ENCODE results near the gene TIRAP. TPM values are rescaled to one million over a fixed set of nuclear protein-coding genes. Genes with fewer than 3 reads are reported as not detected.

Gene TIRAP
- total RNA-seq, 2 donors from 2014 or later: 15.2 to 20.7 TPM

- no peaks in the 10 kb centered on the region for H3K4me1 ChIP-seq (ENCODE audit: control insufficient read depth in 1 of 2, low read depth in 2 of 2)
- H3K9me3 ChIP-seq: no peaks in the 10 kb centered on the region
- TF ChIP-seq CTCF (IDR thresholded peaks at IDR 0.05): no peak
- ATAC-seq (ENCODE audit: insufficient number of reproducible peaks, low FRiP score, low read depth) (no peak), DNase-seq (ENCODE audit: low spot score) (no peak)
- H3K36me3 ChIP-seq: peaks cover 4% of the 10 kb centered on the region
- H3K27me3 ChIP-seq (replicated peaks; ENCODE audit: insufficient read depth): no peaks in the 10 kb centered on the region
- H3K4me3 ChIP-seq: no peak overlapping the region
- H3K27ac ChIP-seq: no peak overlapping the region
Measured at GRCh38 chr11:126328444-126328843, 45.6 kb downstream of the TIRAP start.

GRCh38 chr11:126328938-126329643, 46.2 kb downstream of the TIRAP start:
- Histone ChIP-seq H3K4me3 (no peak overlapping the region), H3K27ac (no peak overlapping the region), H3K36me3 (peaks cover 4% of the 10 kb centered on the region), H3K27me3 (replicated peaks; ENCODE audit: insufficient read depth) (no peaks in the 10 kb centered on the region), H3K9me3 (no peaks in the 10 kb centered on the region), H3K4me1 (ENCODE audit: control insufficient read depth in 1 of 2, low read depth in 2 of 2) (no peaks in the 10 kb centered on the region)
- no peak for DNase-seq (ENCODE audit: low spot score)
- no peak for TF ChIP-seq CTCF (IDR thresholded peaks at IDR 0.05)
- ATAC-seq (ENCODE audit: insufficient number of reproducible peaks, low FRiP score, low read depth): no peak

GRCh38 chr11:126329644-126330211, 46.8 kb downstream of the TIRAP start:
- H3K27ac ChIP-seq: no peak overlapping the region
- ATAC-seq (ENCODE audit: insufficient number of reproducible peaks, low FRiP score, low read depth) (no peak), DNase-seq (ENCODE audit: low spot score) (no peak)
- H3K4me3 ChIP-seq: no peak overlapping the region
- H3K4me1 ChIP-seq (ENCODE audit: control insufficient read depth in 1 of 2, low read depth in 2 of 2): no peaks in the 10 kb centered on the region
- peaks cover 4% of the 10 kb centered on the region for H3K36me3 ChIP-seq
- H3K27me3 ChIP-seq (replicated peaks; ENCODE audit: insufficient read depth): no peaks in the 10 kb centered on the region
- no peak for TF ChIP-seq CTCF (IDR thresholded peaks at IDR 0.05)
- H3K9me3 ChIP-seq: no peaks in the 10 kb centered on the region

- Histone ChIP-seq H3K36me3 (peaks cover 4% of the 10 kb centered on the region), H3K27ac (no peak overlapping the region), H3K4me3 (no peak overlapping the region), H3K9me3 (no peaks in the 10 kb centered on the region), H3K27me3 (replicated peaks; ENCODE audit: insufficient read depth) (no peaks in the 10 kb centered on the region), H3K4me1 (ENCODE audit: control insufficient read depth in 1 of 2, low read depth in 2 of 2) (no peaks in the 10 kb centered on the region)
- DNase-seq (ENCODE audit: low spot score) (no peak), ATAC-seq (ENCODE audit: insufficient number of reproducible peaks, low FRiP score, low read depth) (no peak)
- no peak for TF ChIP-seq CTCF (IDR thresholded peaks at IDR 0.05)
Measured at GRCh38 chr11:126331286-126331685, 48.4 kb downstream of the TIRAP start.

- no peak overlapping the region for H3K27ac ChIP-seq
- H3K4me1 ChIP-seq (ENCODE audit: control insufficient read depth in 1 of 2, low read depth in 2 of 2): no peaks in the 10 kb centered on the region
- DNase-seq (ENCODE audit: low spot score): no peak
- no peaks in the 10 kb centered on the region for H3K27me3 ChIP-seq (replicated peaks; ENCODE audit: insufficient read depth)
- no peaks in the 10 kb centered on the region for H3K9me3 ChIP-seq
- no peak for ATAC-seq (ENCODE audit: insufficient number of reproducible peaks, low FRiP score, low read depth)
- H3K36me3 ChIP-seq: peaks cover 4% of the 10 kb centered on the region
- TF ChIP-seq CTCF (IDR thresholded peaks at IDR 0.05): no peak
- H3K4me3 ChIP-seq: no peak overlapping the region
Measured at GRCh38 chr11:126332221-126332711, 49.4 kb downstream of the TIRAP start.

Data from thoracic aorta (tissue), 2 donors.